Stimulated activated CD4-positive, alpha-beta T cell treated with anti-CD3 and anti-CD28 coated beads, Interleukin-2, amount 100 ng/mL, for 24 hours (primary cell): ENCODE results near the gene SAE1.
"Not testable (repeated sequence)": the region's sequence is repeated elsewhere in the genome, so short reads cannot be mapped to it uniquely, and the experiment has no call there.

Experiments
- DNase-seq, 2 donors: peaks; one replicate each; pipeline ENCODE4 v3.0.0-alpha.2; 2020

Gene SAE1

GRCh38 chr19:47132194-47132852 lies 1.7 kb downstream of the SAE1 start:
- DNase-seq, result no peak

GRCh38 chr19:47133021-47133471 lies 2.4 kb downstream of the SAE1 start:
- DNase-seq, result no peak

- DNase-seq, result no peak
Measured at GRCh38 chr19:47134545-47134944, 3.9 kb downstream of the SAE1 start.

- no peak for DNase-seq
Measured at GRCh38 chr19:47135156-47135555, 4.5 kb downstream of the SAE1 start.

- not testable (repeated sequence) for DNase-seq
Measured at GRCh38 chr19:47141252-47141651, 10.6 kb downstream of the SAE1 start.

GRCh38 chr19:47141695-47142094 lies 11.1 kb downstream of the SAE1 start:
- no peak for DNase-seq

GRCh38 chr19:47142779-47143178 lies 12.1 kb downstream of the SAE1 start:
- no peak for DNase-seq

GRCh38 chr19:47143322-47144073 lies 12.9 kb downstream of the SAE1 start:
- DNase-seq, result no peak

- no peak for DNase-seq
Measured at GRCh38 chr19:47144630-47145029, 14.0 kb downstream of the SAE1 start.

- DNase-seq, result no peak
Measured at GRCh38 chr19:47145639-47146486, 15.2 kb downstream of the SAE1 start.

GRCh38 chr19:47146920-47147319 lies 16.3 kb downstream of the SAE1 start:
- DNase-seq, result no peak

- no peak for DNase-seq
Measured at GRCh38 chr19:47151627-47152026, 21.0 kb downstream of the SAE1 start.

GRCh38 chr19:47152205-47152604 lies 21.6 kb downstream of the SAE1 start:
- no peak for DNase-seq

GRCh38 chr19:47152632-47153031 lies 22.0 kb downstream of the SAE1 start:
- no peak for DNase-seq

- no peak for DNase-seq
Measured at GRCh38 chr19:47153266-47153665, 22.6 kb downstream of the SAE1 start.

- no peak for DNase-seq
Measured at GRCh38 chr19:47155148-47155547, 24.5 kb downstream of the SAE1 start.

GRCh38 chr19:47156861-47157430 lies 26.3 kb downstream of the SAE1 start:
- no peak for DNase-seq

GRCh38 chr19:47157431-47158321 lies 27.0 kb downstream of the SAE1 start:
- DNase-seq, result peak in 1 of 2 donors; percentile 27

GRCh38 chr19:47158367-47158791 lies 27.7 kb downstream of the SAE1 start:
- DNase-seq, result no peak

GRCh38 chr19:47158879-47159503 lies 28.4 kb downstream of the SAE1 start:
- peak; percentile 25 to 55 for DNase-seq

GRCh38 chr19:47161876-47162489 lies 31.3 kb downstream of the SAE1 start:
- no peak for DNase-seq
